Fibroblast of lung (primary cell): ENCODE results near the gene HTRA2. TPM values are rescaled to one million over a fixed set of nuclear protein-coding genes. Genes with fewer than 3 reads are reported as not detected.
A peak's percentile ranks its signal among the peaks of the same experiment; 100 is the strongest.

Experiments
- DNase-seq, 2 donors: peaks; one replicate each; pipeline versions ENCODE4 v3.0.0 to v3.0.0-alpha.2; 2010; ENCODE audit warnings: low read depth in 2 of 2
- H2AFZ ChIP-seq: 2 replicates; pipeline ENCODE4 v1.5.1; 2012; ENCODE audit warnings: low read length, control low read depth, inconsistent platforms
- H3K27ac ChIP-seq: 2 replicates; pipeline ENCODE4 v1.5.1; 2011; ENCODE audit warnings: low read length, control low read depth; ENCODE audit not compliant: insufficient read depth
- H3K27me3 ChIP-seq: 2 replicates; pipeline ENCODE4 v1.5.1; 2011; ENCODE audit warnings: mild to moderate bottlenecking, low read length; ENCODE audit not compliant: control insufficient read depth, insufficient read depth
- H3K36me3 ChIP-seq: 2 replicates; pipeline ENCODE4 v1.5.1; 2011; ENCODE audit warnings: low read length; ENCODE audit not compliant: control insufficient read depth, insufficient read depth
- H3K4me1 ChIP-seq: 2 replicates; pipeline ENCODE4 v1.5.1; 2011; ENCODE audit warnings: low read length; ENCODE audit not compliant: control insufficient read depth, insufficient read depth; ENCODE audit errors: extremely low read depth
- H3K4me2 ChIP-seq: 2 replicates; pipeline ENCODE4 v1.5.1; 2011; ENCODE audit warnings: low read length, control low read depth; ENCODE audit not compliant: insufficient read depth; ENCODE audit errors: extremely low read depth
- H3K4me3 ChIP-seq, 4 experiments: fragments of 200-600 bp in 1 of 4; sonication (generic) in 1 of 4; replicated peaks in 1 of 4; 2 replicates each; pipeline ENCODE4 v1.5.1; 2011 to 2016; ENCODE audit warnings: low read length in 4 of 4, low read depth in 3 of 4, mild to moderate bottlenecking in 3 of 4, control low read depth in 2 of 4, inconsistent platforms in 1 of 4, mixed read lengths in 1 of 4; ENCODE audit not compliant: insufficient read depth in 1 of 4; ENCODE audit errors: control extremely low read depth in 1 of 4
- H3K79me2 ChIP-seq: 2 replicates; pipeline ENCODE4 v1.5.1; 2012; ENCODE audit warnings: mild to moderate bottlenecking, low read length, inconsistent platforms; ENCODE audit not compliant: control insufficient read depth, insufficient read depth
- H3K9ac ChIP-seq: 2 replicates; pipeline ENCODE4 v1.5.1; 2011; ENCODE audit warnings: mild to moderate bottlenecking, low read length, control low read depth; ENCODE audit not compliant: insufficient read depth
- H3K9me3 ChIP-seq: 2 replicates; pipeline ENCODE4 v1.5.1; 2012; ENCODE audit warnings: low read depth, low read length; ENCODE audit not compliant: control insufficient read depth, insufficient read depth
- H4K20me1 ChIP-seq: 2 replicates; pipeline ENCODE4 v1.5.1; 2011; ENCODE audit warnings: low read length; ENCODE audit not compliant: control insufficient read depth, insufficient read depth; ENCODE audit errors: extremely low read depth
- CTCF ChIP-seq, 2 donors: IDR thresholded peaks in 1 of 2; conservative IDR thresholded peaks in 1 of 2; 1 replicate in 1 of 2; 2 replicates in 1 of 2; pipeline ENCODE4 v1.5.1; 2011 to 2012; ENCODE audit warnings: low read length in 2 of 2, control low read depth in 1 of 2, inconsistent platforms in 1 of 2, low read depth in 1 of 2, mild to moderate bottlenecking in 1 of 2
- EZH2 ChIP-seq: IDR thresholded peaks from 2 replicates; pipeline ENCODE4 v1.5.1; 2012; ENCODE audit warnings: low read length, control low read depth, mild to moderate bottlenecking; ENCODE audit errors: missing control alignments
- polyA plus RNA-seq, 2 donors: library from polyadenylated mRNA; depleted of rRNA in 1 of 2; stranded (reverse) in 1 of 2; unstranded in 1 of 2; fragments of >200 nt; gene quantifications; 2 replicates each; pipeline ENCODE4 v1.2.1, GENCODE V29; 2011 to 2012; ENCODE audit warnings: missing spikeins in 1 of 2
- total RNA-seq: library from RNA; depleted of rRNA; stranded (reverse); fragments of >200 nt; gene quantifications from 2 replicates; pipeline ENCODE4 v1.2.1, GENCODE V29; 2014

HTRA2 gene
- total and polyA plus RNA-seq, 2 donors (not counting 1 experiment from before 2014, with no cell fraction given), result 18.8 to 45.7 TPM

- Histone ChIP-seq H2AFZ (no peak overlapping the region), H3K4me3 (no peak overlapping the region), H3K9ac (no peak overlapping the region), H4K20me1 (no peaks in the 10 kb centered on the region), H3K79me2 (no peaks in the 10 kb centered on the region), H3K27ac (no peak overlapping the region), H3K4me2 (no peak overlapping the region), H3K9me3 (no peaks in the 10 kb centered on the region), H3K4me1 (peaks cover 21% of the 10 kb centered on the region), H3K36me3 (no peaks in the 10 kb centered on the region), H3K27me3 (no peaks in the 10 kb centered on the region)
- TF ChIP-seq EZH2, result no peak
- no peak for TF ChIP-seq CTCF (conservative IDR thresholded peaks at IDR 0.05 in 1 of 2, IDR thresholded peaks at IDR 0.05 in 1 of 2; ENCODE audit: low read depth in 1 of 2, low read length in 2 of 2)
- no peak for DNase-seq
Observed at GRCh38 chr2:74572178-74572925, 42.6 kb downstream of the HTRA2 start.

- TF ChIP-seq EZH2 (no peak), CTCF (conservative IDR thresholded peaks at IDR 0.05 in 1 of 2, IDR thresholded peaks at IDR 0.05 in 1 of 2; ENCODE audit: low read depth in 1 of 2, low read length in 2 of 2) (no peak)
- Histone ChIP-seq H3K79me2 (no peaks in the 10 kb centered on the region), H3K4me3 (no peak overlapping the region), H3K27ac (no peak overlapping the region), H3K4me2 (peak overlapping the region; percentile 32), H4K20me1 (no peaks in the 10 kb centered on the region), H3K9ac (no peak overlapping the region), H3K27me3 (no peaks in the 10 kb centered on the region), H3K36me3 (no peaks in the 10 kb centered on the region), H3K4me1 (peaks cover 10% of the 10 kb centered on the region), H3K9me3 (no peaks in the 10 kb centered on the region), H2AFZ (peak overlapping the region; percentile 66)
- peak in 1 of 2 donors; percentile 44 for DNase-seq
Observed at GRCh38 chr2:74573747-74574562, 44.2 kb downstream of the HTRA2 start.

GRCh38 chr2:74575320-74575719 is 45.6 kb downstream of the HTRA2 start:
- no peaks in the 10 kb centered on the region for H3K9me3 ChIP-seq
- peaks cover 10% of the 10 kb centered on the region for H3K4me1 ChIP-seq
- no peaks in the 10 kb centered on the region for H4K20me1 ChIP-seq
- no peak overlapping the region for H3K27ac ChIP-seq
- no peak overlapping the region for H3K4me3 ChIP-seq
- no peak overlapping the region for H3K9ac ChIP-seq
- no peaks in the 10 kb centered on the region for H3K27me3 ChIP-seq
- no peaks in the 10 kb centered on the region for H3K79me2 ChIP-seq
- TF ChIP-seq CTCF (conservative IDR thresholded peaks at IDR 0.05 in 1 of 2, IDR thresholded peaks at IDR 0.05 in 1 of 2; ENCODE audit: low read depth in 1 of 2, low read length in 2 of 2) (no peak), EZH2 (no peak)
- H3K36me3 ChIP-seq, result no peaks in the 10 kb centered on the region
- H3K4me2 ChIP-seq, result no peak overlapping the region
- no peak overlapping the region for H2AFZ ChIP-seq
- DNase-seq, result no peak
